PFSK-1 (cell line): ENCODE measurements around the gene FAM237B.

Source experiments
- FOXP2 ChIP-seq: optimal IDR thresholded peaks from 2 replicates; pipeline ENCODE3; 2011; ENCODE audit warnings: borderline replicate concordance, control low read depth, inconsistent platforms; ENCODE audit not compliant: insufficient read depth; ENCODE audit errors: extremely low read length, extremely low read depth
- POLR2AphosphoS5 ChIP-seq: IDR thresholded peaks from 2 replicates; pipeline ENCODE4 v1.6.1; 2012; ENCODE audit warnings: low read depth, mild to moderate bottlenecking, control low read depth, low read length, moderate library complexity
- SIN3A ChIP-seq: IDR thresholded peaks from 2 replicates; pipeline ENCODE4 v1.6.1; 2012; ENCODE audit warnings: mild to moderate bottlenecking, low read length, moderate library complexity, borderline replicate concordance; ENCODE audit not compliant: insufficient read depth
- TAF1 ChIP-seq: IDR thresholded peaks from 2 replicates; pipeline ENCODE4 v1.6.1; 2012; ENCODE audit warnings: low read length, control low read depth, borderline replicate concordance; ENCODE audit not compliant: insufficient read depth
- TF ChIP-seq, protein P1 (sequence below), 2 experiments: IDR thresholded peaks; 2 replicates each; pipeline versions ENCODE4 v1.6.1 to v1.8.0; 2011 to 2012; ENCODE audit warnings: low read depth in 2 of 2, low read length in 2 of 2, control low read depth in 1 of 2, inconsistent platforms in 1 of 2, mild to moderate bottlenecking in 1 of 2, moderate library complexity in 1 of 2; ENCODE audit not compliant: insufficient read depth in 1 of 2

FAM237B gene

DNA sequence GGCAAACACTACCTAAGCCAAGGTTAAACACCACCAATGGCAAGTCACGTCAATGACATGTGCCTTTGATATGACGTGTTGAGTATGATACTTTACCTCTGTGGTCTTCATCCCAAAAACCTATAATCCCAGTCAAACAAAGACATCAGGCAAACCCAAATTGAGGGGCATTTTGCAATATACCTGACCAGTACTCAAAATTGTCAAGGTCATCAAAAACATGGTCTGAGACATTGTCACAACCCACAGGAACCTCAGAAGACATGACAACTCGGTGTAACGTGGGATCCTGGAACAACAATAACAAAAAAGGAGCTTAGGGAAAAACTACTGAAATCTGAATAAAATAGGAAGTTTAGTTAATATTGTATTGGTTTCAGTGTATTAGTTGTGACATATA lies 7.2 kb downstream of the FAM237B start:
- TF ChIP-seq FOXP2 (no peak), POLR2AphosphoS5 (no peak), SIN3A (no peak), TAF1 (no peak)
- TF ChIP-seq, protein P1, sequence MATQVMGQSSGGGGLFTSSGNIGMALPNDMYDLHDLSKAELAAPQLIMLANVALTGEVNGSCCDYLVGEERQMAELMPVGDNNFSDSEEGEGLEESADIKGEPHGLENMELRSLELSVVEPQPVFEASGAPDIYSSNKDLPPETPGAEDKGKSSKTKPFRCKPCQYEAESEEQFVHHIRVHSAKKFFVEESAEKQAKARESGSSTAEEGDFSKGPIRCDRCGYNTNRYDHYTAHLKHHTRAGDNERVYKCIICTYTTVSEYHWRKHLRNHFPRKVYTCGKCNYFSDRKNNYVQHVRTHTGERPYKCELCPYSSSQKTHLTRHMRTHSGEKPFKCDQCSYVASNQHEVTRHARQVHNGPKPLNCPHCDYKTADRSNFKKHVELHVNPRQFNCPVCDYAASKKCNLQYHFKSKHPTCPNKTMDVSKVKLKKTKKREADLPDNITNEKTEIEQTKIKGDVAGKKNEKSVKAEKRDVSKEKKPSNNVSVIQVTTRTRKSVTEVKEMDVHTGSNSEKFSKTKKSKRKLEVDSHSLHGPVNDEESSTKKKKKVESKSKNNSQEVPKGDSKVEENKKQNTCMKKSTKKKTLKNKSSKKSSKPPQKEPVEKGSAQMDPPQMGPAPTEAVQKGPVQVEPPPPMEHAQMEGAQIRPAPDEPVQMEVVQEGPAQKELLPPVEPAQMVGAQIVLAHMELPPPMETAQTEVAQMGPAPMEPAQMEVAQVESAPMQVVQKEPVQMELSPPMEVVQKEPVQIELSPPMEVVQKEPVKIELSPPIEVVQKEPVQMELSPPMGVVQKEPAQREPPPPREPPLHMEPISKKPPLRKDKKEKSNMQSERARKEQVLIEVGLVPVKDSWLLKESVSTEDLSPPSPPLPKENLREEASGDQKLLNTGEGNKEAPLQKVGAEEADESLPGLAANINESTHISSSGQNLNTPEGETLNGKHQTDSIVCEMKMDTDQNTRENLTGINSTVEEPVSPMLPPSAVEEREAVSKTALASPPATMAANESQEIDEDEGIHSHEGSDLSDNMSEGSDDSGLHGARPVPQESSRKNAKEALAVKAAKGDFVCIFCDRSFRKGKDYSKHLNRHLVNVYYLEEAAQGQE (IDR thresholded peaks at IDR 0.05; ENCODE audit: insufficient read depth in 1 of 2, low read depth in 2 of 2, low read length in 2 of 2) = no peak

DNA sequence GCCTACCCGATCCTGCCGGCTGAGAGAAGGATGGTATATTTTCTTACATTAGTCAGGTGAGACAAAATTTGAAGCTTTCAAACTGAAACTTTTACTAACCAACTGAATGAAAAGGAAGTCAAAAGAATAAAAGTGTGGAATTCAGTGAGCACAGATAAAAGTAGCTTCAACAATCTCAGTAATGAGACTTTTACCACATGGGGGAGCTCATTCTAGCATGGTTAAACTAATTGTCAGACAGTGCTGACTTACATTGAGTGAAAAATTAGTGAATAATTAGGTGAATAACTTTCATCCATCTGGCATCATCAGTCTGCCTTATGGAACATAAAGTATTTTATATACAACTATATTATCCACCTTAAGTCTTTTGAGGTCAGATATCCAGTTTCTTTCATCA lies 8.4 kb downstream of the FAM237B start:
- TF ChIP-seq SIN3A (no peak), POLR2AphosphoS5 (no peak), TAF1 (no peak), FOXP2 (no peak)
- TF ChIP-seq, protein P1 (IDR thresholded peaks at IDR 0.05; ENCODE audit: insufficient read depth in 1 of 2, low read depth in 2 of 2, low read length in 2 of 2) = no peak

DNA sequence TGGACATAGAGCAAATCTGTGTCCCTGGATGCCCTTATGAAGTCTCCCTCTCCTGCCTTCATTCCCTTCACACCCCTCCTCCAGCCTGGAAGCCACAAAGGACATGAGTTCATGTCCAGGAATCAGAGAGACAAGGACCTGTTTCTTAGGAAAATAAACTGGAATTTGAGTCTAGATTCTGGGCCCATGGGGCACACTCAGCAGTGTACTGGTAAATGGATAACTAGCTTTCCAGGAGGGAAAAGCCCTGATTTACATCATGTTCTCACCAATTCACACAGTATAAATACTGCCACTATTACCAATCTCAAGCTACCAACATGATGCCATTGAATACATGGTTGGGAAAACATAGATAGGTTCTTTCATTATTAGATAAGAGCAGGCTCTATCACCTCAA lies 9.9 kb downstream of the FAM237B start:
- TF ChIP-seq TAF1 (no peak), FOXP2 (no peak), SIN3A (no peak), POLR2AphosphoS5 (no peak)
- TF ChIP-seq, protein P1 (IDR thresholded peaks at IDR 0.05; ENCODE audit: insufficient read depth in 1 of 2, low read depth in 2 of 2, low read length in 2 of 2) = no peak

DNA sequence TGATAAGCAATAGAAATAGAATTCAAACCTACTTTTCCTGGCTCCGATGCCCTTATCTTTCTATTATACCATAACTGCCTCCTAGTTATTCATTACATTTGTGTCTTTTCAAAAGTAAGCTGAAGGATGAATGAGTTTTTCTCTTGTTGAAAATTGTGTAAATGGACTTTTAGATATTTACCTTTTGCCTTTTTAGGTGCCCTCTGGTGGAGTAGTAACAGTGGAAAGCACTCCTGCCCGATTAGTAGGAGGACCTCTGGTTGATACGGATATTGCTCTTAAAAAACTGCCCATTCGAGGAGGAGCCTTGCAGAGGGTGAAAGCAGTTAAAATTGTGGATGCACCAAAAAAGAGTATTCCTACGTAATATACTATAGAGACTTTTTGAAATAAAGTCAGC lies 11.2 kb downstream of the FAM237B start:
- TF ChIP-seq, protein P1 (IDR thresholded peaks at IDR 0.05; ENCODE audit: insufficient read depth in 1 of 2, low read depth in 2 of 2, low read length in 2 of 2) = no peak
- TF ChIP-seq FOXP2 = no peak
- TF ChIP-seq POLR2AphosphoS5 = no peak
- TF ChIP-seq SIN3A = no peak
- TF ChIP-seq TAF1 = no peak

DNA sequence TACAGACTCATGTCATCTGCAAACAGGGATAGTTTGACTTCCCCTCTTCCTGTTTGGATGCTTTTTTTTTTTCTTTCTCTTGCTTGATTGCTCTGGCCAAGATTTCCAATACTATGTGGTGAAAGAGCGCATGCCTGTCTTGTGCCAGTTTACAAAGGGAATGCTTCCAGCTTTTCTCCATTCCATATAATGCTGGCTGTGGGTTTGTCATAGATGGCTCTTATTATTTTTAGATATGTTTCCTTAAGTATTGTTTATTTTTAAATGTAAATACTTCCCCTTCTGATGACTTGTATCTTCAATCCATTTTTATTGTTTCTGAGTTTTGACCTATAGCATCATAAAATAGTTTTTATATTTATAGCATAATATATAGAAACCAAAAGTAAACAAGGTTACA lies 17.9 kb downstream of the FAM237B start:
- TF ChIP-seq POLR2AphosphoS5 (no peak), SIN3A (no peak), TAF1 (no peak), FOXP2 (no peak)
- TF ChIP-seq, protein P1 (IDR thresholded peaks at IDR 0.05; ENCODE audit: insufficient read depth in 1 of 2, low read depth in 2 of 2, low read length in 2 of 2) = no peak
